Globus pallidus (tissue), 1 donor: ENCODE results near the gene KRT3.
"Not testable (repeated sequence)": the region's sequence is repeated elsewhere in the genome, so short reads cannot be mapped to it uniquely, and the experiment has no call there.

ENCODE experiments used
- DNase-seq: peaks from one replicate; pipeline ENCODE4 v3.0.0-alpha.2; 2015; ENCODE audit warnings: low spot score

The KRT3 gene

GRCh38 chr12:52760623-52761022, 35.3 kb downstream of the KRT3 start:
- DNase-seq: no peak

- no peak for DNase-seq
Observed at GRCh38 chr12:52759695-52760094, 36.2 kb downstream of the KRT3 start.

GRCh38 chr12:52759218-52759617, 36.7 kb downstream of the KRT3 start:
- DNase-seq: no peak

- DNase-seq: no peak
Observed at GRCh38 chr12:52757449-52758176, 38.3 kb downstream of the KRT3 start.

- no peak for DNase-seq
Observed at GRCh38 chr12:52756281-52756960, 39.5 kb downstream of the KRT3 start.

- no peak for DNase-seq
Observed at GRCh38 chr12:52755533-52755932, 40.4 kb downstream of the KRT3 start.

- no peak for DNase-seq
Observed at GRCh38 chr12:52754135-52754534, 41.8 kb downstream of the KRT3 start.

- DNase-seq: no peak
Observed at GRCh38 chr12:52753283-52753682, 42.6 kb downstream of the KRT3 start.

GRCh38 chr12:52752516-52752915, 43.4 kb downstream of the KRT3 start:
- DNase-seq: no peak

- DNase-seq: no peak
Observed at GRCh38 chr12:52751795-52752194, 44.1 kb downstream of the KRT3 start.

- DNase-seq: not testable (repeated sequence)
Observed at GRCh38 chr12:52750532-52750931, 45.4 kb downstream of the KRT3 start.

- no peak for DNase-seq
Observed at GRCh38 chr12:52749827-52750226, 46.1 kb downstream of the KRT3 start.

GRCh38 chr12:52748578-52748977, 47.3 kb downstream of the KRT3 start:
- no peak for DNase-seq

GRCh38 chr12:52745554-52745953, 50.4 kb downstream of the KRT3 start:
- no peak for DNase-seq

GRCh38 chr12:52744493-52745156, 51.3 kb downstream of the KRT3 start:
- DNase-seq: no peak

- DNase-seq: no peak
Observed at GRCh38 chr12:52742822-52743457, 53.0 kb downstream of the KRT3 start.

- no peak for DNase-seq
Observed at GRCh38 chr12:52742196-52742580, 53.7 kb downstream of the KRT3 start.

GRCh38 chr12:52741375-52742195, 54.3 kb downstream of the KRT3 start:
- peak; percentile 3 for DNase-seq

GRCh38 chr12:52740584-52740983, 55.3 kb downstream of the KRT3 start:
- DNase-seq: no peak

- no peak for DNase-seq
Observed at GRCh38 chr12:52739963-52740362, 56.0 kb downstream of the KRT3 start.
